Keratinocyte (primary cell): ENCODE measurements around the gene DUSP16.

Source experiments
- EZH2 ChIP-seq: IDR thresholded peaks from one replicate; pipeline ENCODE4 v1.6.1; 2012; ENCODE audit warnings: inconsistent platforms, mild to moderate bottlenecking, low read length, moderate library complexity
- TF ChIP-seq, protein P1 (sequence below), 3 experiments: IDR thresholded peaks in 1 of 3; conservative IDR thresholded peaks in 1 of 3; optimal IDR thresholded peaks in 1 of 3; 2 replicates in 2 of 3; 3 replicates in 1 of 3; pipeline versions ENCODE3 to v1.5.1; 2011; ENCODE audit warnings: low read length in 3 of 3, mild to moderate bottlenecking in 3 of 3, moderate library complexity in 2 of 3, control low read depth in 1 of 3, inconsistent platforms in 1 of 3; ENCODE audit not compliant: insufficient read depth in 2 of 3; ENCODE audit errors: extremely low read depth in 1 of 3

DNA sequence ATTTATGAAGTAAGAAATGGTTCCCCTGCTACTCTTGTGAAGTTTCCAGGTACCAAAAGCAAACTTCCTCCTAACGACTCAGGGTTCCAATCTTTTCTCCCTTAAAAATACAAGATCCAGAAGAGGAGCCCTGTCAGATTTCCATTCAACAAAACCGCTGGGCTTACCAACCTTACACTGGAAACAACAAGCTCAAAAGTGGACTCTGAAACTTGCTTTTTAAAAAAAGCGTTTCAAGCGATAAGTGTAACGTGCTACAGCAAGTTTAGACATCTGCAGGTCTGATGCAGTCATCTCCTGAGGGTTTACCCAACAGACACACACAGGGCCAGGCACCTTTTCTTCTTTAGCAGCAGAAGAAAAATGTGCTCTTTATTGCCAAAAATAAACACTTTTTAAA lies 42.1 kb upstream of the DUSP16 start:
- TF ChIP-seq, protein P1, sequence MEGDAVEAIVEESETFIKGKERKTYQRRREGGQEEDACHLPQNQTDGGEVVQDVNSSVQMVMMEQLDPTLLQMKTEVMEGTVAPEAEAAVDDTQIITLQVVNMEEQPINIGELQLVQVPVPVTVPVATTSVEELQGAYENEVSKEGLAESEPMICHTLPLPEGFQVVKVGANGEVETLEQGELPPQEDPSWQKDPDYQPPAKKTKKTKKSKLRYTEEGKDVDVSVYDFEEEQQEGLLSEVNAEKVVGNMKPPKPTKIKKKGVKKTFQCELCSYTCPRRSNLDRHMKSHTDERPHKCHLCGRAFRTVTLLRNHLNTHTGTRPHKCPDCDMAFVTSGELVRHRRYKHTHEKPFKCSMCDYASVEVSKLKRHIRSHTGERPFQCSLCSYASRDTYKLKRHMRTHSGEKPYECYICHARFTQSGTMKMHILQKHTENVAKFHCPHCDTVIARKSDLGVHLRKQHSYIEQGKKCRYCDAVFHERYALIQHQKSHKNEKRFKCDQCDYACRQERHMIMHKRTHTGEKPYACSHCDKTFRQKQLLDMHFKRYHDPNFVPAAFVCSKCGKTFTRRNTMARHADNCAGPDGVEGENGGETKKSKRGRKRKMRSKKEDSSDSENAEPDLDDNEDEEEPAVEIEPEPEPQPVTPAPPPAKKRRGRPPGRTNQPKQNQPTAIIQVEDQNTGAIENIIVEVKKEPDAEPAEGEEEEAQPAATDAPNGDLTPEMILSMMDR (optimal IDR thresholded peaks at IDR 0.05 in 1 of 3, IDR thresholded peaks at IDR 0.05 in 1 of 3, conservative IDR thresholded peaks at IDR 0.05 in 1 of 3; ENCODE audit: extremely low read depth in 1 of 3, insufficient read depth in 2 of 3, low read length in 3 of 3) = no peak
- no peak for TF ChIP-seq EZH2
